Small intestine (tissue), 16 donors: ENCODE data around the gene NUP210. TPM values are rescaled to one million over a fixed set of nuclear protein-coding genes. Genes with fewer than 3 reads are reported as not detected.

Experiments
- DNase-seq, 2 donors: peaks; one replicate each; pipeline versions ENCODE4 v3.0.0 to v3.0.0-alpha.2; 2013
- FAIRE-seq: peaks from 2 replicates; lab custom pipeline; 2012; peaks lifted over from hg19 to GRCh38; lab: Jason Lieb, UNC
- H3K27ac ChIP-seq, 3 donors: one replicate each; pipeline ENCODE4 v1.5.1; 2013; ENCODE audit warnings: low read length in 2 of 3, mild to moderate bottlenecking in 2 of 3, control low read depth in 1 of 3, inconsistent platforms in 1 of 3, low read depth in 1 of 3, moderate library complexity in 1 of 3
- H3K27me3 ChIP-seq, 3 donors: one replicate each; pipeline ENCODE4 v1.6.1; 2013; ENCODE audit warnings: low read length in 3 of 3, inconsistent platforms in 1 of 3; ENCODE audit not compliant: control insufficient read depth in 3 of 3, insufficient read depth in 3 of 3
- H3K36me3 ChIP-seq, 3 donors: one replicate each; pipeline ENCODE4 v1.6.1; 2013; ENCODE audit warnings: low read length in 3 of 3, inconsistent platforms in 1 of 3, low read depth in 1 of 3, mild to moderate bottlenecking in 1 of 3, moderate library complexity in 1 of 3; ENCODE audit not compliant: control insufficient read depth in 3 of 3, insufficient read depth in 2 of 3
- H3K4me1 ChIP-seq, 3 donors: one replicate each; pipeline ENCODE4 v1.6.1; 2013; ENCODE audit warnings: low read length in 2 of 3, inconsistent platforms in 1 of 3, low read depth in 1 of 3, mild to moderate bottlenecking in 1 of 3, moderate library complexity in 1 of 3; ENCODE audit not compliant: control insufficient read depth in 3 of 3, insufficient read depth in 2 of 3
- H3K4me3 ChIP-seq, 3 donors: one replicate each; pipeline ENCODE4 v1.5.1; 2013; ENCODE audit warnings: low read length in 3 of 3, control low read depth in 1 of 3, inconsistent platforms in 1 of 3, low read depth in 1 of 3, mild to moderate bottlenecking in 1 of 3, moderate library complexity in 1 of 3
- H3K9me3 ChIP-seq, 2 donors: one replicate each; pipeline ENCODE4 v1.6.1; 2013; ENCODE audit warnings: low read depth in 1 of 2, low read length in 1 of 2; ENCODE audit not compliant: control insufficient read depth in 2 of 2, insufficient read depth in 1 of 2
- WGBS, 3 donors: extraction: QIAGEN DNeasy Blood & Tissue Kit; methylation state at CpG; one replicate each; pipeline ENCODE4 v1.1.7; 2013; 5-methylcytosine and 5-hydroxymethylcytosine counted together
- long read RNA-seq, 10 donors: transcript quantifications; one replicate each; lab custom pipeline, GENCODE V29; 2026
- polyA plus RNA-seq, 4 donors: library from polyadenylated mRNA; stranded (reverse) in 3 of 4; unstranded in 1 of 4; fragments of 200-250 nt in 3 of 4; fragments of 120-200 nt in 1 of 4; gene quantifications; one replicate each; pipeline versions ENCODE4 v1.2.1 to v1.2.3, GENCODE V29; 2013
- donor health status: healthy with polysubstance abuse.
- donor health status: control.
- donor health status: control.
- donor health status: Bipolar disorder and iron deficiency.
- donor health status: healthy.

NUP210 gene
- 10 to 100 TPM in 2 of 4 donors, under 1 TPM in 2; 0.22 to 36.4 (median 5.6) TPM for polyA plus RNA-seq
- long read RNA-seq, donor 1 = 0 reads
- long read RNA-seq, donor 2 = 0 reads
- long read RNA-seq, donor 3 = 0 reads
- long read RNA-seq, donor 4 = 0 reads
- long read RNA-seq, donor 5 = 0 reads
- long read RNA-seq, donor 6, full-length matches to known transcripts = 1 of 1 reads
- long read RNA-seq, donor 6, partial matches to known transcripts = 0 of 1 reads
- long read RNA-seq, donor 6, other reads (novel, unspliced or antisense) = 0 of 1 reads
- long read RNA-seq, donor 7 = 0 reads
- long read RNA-seq, donor 8 = 0 reads
- long read RNA-seq, donor 9 = 0 reads
- long read RNA-seq, donor 10, full-length matches to known transcripts = 2 of 2 reads
- long read RNA-seq, donor 10, partial matches to known transcripts = 0 of 2 reads
- long read RNA-seq, donor 10, other reads (novel, unspliced or antisense) = 0 of 2 reads

DNA sequence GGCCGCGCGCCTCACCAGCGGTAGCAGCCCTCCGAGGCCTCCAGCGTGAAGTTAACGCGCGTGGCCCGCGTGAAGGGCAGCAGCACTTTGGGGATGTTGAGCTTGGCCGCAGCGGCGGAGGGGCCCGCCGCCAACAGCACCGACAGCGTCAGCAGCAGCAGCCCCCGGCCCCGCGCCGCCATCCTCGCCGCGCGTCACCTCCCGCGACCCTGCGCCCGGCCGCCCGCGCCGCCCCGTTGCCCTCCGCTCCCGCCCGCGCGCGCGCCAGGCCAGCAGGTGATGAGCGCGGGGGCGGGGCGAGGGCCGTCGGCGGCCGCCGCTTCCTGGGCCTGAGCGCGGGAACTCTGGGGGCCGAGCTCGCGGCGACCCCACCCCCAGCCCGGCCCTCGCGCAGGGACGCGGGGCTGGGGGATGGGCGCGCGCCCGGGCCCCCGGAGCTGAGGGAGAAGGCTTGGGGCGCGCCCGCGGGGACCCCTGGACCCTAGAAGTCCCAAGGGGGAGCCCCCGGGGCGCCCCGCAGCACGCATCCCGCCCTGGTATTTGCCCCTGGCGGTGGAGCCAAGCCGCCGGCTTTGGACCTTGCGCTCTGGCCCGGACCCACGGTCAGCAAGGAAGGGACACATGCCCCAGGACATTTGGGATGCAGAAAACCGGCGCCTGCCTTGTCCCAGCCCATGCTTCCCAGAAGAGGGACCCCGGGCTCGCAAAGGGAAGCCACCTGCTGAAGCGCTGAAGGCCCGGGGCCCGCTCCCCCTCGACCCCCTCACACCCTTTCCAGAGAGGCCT is at the start of gene NUP210:
Gene NUP210 (minus strand): TSS at position 278 of the 786 bp plus-strand sequence. CDS start 96 bp downstream, at position 182.
- Histone ChIP-seq H3K9me3 (peaks cover 0 to 6% of the 10 kb centered on the region in 2 donors), H3K36me3 (peaks cover 0 to 2% (median 0%) of the 10 kb centered on the region in 3 donors), H3K27me3 (peaks cover 0 to 5% (median 2%) of the 10 kb centered on the region in 3 donors), H3K27ac (peak within 1 kb of the TSS; percentile 17 to 83 (median 54)), H3K4me3 (peak within 1 kb of the TSS; percentile 46 to 83 (median 78)), H3K4me1 (peaks cover 0 to 27% (median 3%) of the 10 kb centered on the region in 3 donors)
- DNase-seq (peak; percentile 24 to 77), FAIRE-seq (no peak)
- WGBS, 3 donors = 2 to 6% (median 5%) methylated on average over 52 to 90 of the region's 90 CpGs

DNA sequence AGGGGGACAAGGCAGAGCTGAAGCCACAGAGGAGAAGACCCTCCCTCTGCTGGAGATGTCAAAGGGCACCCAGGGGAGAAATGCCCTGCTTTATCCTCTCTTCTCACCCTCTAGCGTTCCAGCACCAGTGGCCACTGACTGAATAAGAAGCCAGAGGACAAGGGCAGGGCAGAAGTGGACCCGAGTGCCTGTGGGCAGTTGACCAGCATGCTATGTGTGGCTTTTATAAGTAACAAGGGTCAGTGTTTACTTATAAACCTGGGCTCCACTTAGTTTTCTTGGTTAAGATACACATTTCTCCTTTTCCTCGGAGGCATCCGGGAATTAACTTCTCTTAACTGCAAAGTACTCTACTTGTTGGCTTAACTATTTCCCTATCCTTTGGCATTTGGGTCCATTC is 46.7 kb upstream of the NUP210 start:
- DNase-seq (no peak), FAIRE-seq (no peak)
- Histone ChIP-seq H3K4me3 (no peak overlapping the region), H3K27me3 (no peaks in the 10 kb centered on the region), H3K36me3 (no peaks in the 10 kb centered on the region), H3K9me3 (no peaks in the 10 kb centered on the region), H3K4me1 (peaks cover 0 to 7% (median 3%) of the 10 kb centered on the region in 3 donors), H3K27ac (no peak overlapping the region)
- WGBS, 3 donors = 88 to 92% (median 91%) methylated on average over 4 of the region's 4 CpGs

- WGBS, 3 donors = 68 to 85% (median 78%) methylated on average over 4 of the region's 4 CpGs
- Histone ChIP-seq H3K36me3 (no peaks in the 10 kb centered on the region), H3K9me3 (no peaks in the 10 kb centered on the region), H3K4me3 (no peak overlapping the region), H3K4me1 (no peaks in the 10 kb centered on the region), H3K27me3 (no peaks in the 10 kb centered on the region), H3K27ac (no peak overlapping the region)
- no peak for DNase-seq
- FAIRE-seq = no peak
Measured at GRCh38 chr3:13465236-13465873, 45.2 kb upstream of the NUP210 start.

DNA sequence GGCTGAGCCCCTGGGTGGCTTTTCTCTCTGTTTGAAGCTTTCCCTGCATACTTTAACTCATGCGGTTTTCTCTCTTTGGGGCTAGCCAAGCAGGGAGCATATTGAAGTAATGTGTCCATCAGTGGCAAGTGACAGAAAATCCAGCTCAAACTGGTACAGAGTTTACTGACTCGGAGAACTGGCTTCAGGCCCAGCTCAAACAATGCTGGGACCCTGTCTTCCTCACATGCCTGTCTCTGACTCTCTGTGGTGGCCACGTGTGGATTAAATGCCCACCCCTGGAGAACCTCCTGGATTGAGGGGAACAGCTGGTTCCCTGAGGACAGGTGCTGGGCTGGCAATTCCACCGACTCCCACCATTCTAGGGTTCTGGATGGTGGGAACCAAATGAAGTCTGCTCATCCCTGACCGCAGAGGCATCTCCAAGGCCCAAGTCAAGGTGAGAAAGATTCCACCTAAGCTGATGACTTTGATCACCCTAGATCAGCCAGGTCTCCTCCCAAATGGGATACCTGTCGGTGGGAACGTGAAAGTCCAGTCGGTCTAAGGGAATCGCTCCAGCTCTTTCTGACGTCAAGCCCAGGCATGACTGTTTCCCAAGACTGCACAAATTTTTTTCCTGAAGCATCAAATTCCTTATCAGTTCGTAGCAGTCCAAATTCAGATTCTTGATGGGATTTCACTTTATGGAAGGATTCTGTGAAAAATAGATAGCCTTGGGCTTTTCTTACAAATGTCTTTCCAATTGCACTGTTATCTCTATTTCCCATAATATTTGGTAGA is 43.7 kb upstream of the NUP210 start:
- FAIRE-seq = no peak
- Histone ChIP-seq H3K9me3 (no peaks in the 10 kb centered on the region), H3K36me3 (no peaks in the 10 kb centered on the region), H3K27me3 (no peaks in the 10 kb centered on the region), H3K27ac (no peak overlapping the region), H3K4me1 (no peaks in the 10 kb centered on the region), H3K4me3 (no peak overlapping the region)
- 82 to 86% (median 83%) methylated on average over 11 of the region's 11 CpGs for WGBS, 3 donors
- DNase-seq = no peak

DNA sequence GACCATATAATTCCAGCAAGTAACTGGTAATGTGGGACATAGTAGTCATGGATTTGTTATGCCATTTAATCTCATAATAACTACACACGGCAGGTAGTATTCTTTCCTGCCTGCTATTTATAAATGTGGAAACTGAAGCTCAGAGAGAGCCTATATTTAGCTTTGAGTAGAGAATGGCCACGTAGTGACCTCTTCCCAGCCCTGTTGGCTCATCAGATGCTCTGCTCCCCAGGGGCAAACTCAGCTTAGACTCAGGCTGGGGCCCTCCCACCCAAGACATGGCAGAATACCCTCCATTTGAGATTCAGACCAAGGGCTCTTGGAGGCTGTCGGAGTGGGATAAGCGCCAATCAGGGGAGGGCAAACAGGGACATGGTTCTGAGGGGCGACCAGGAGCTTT is 42.7 kb upstream of the NUP210 start:
- DNase-seq (no peak), FAIRE-seq (no peak)
- H3K27me3 ChIP-seq = no peaks in the 10 kb centered on the region
- no peaks in the 10 kb centered on the region for H3K36me3 ChIP-seq
- no peak overlapping the region for H3K4me3 ChIP-seq
- WGBS, 3 donors = 69 to 81% (median 72%) methylated on average over 5 of the region's 5 CpGs
- no peaks in the 10 kb centered on the region for H3K4me1 ChIP-seq
- no peak overlapping the region for H3K27ac ChIP-seq
- no peaks in the 10 kb centered on the region for H3K9me3 ChIP-seq

GRCh38 chr3:13462125-13462629 is 42.1 kb upstream of the NUP210 start:
- DNase-seq (no peak), FAIRE-seq (no peak)
- 76 to 86% (median 81%) methylated on average over 8 of the region's 8 CpGs for WGBS, 3 donors
- Histone ChIP-seq H3K27me3 (no peaks in the 10 kb centered on the region), H3K9me3 (no peaks in the 10 kb centered on the region), H3K27ac (no peak overlapping the region), H3K4me1 (no peaks in the 10 kb centered on the region), H3K36me3 (no peaks in the 10 kb centered on the region), H3K4me3 (no peak overlapping the region)

GRCh38 chr3:13461169-13462124 is 41.3 kb upstream of the NUP210 start:
- no peak for FAIRE-seq
- 36 to 40% (median 36%) methylated on average over 13 to 14 of the region's 14 CpGs for WGBS, 3 donors
- no peak overlapping the region for H3K4me3 ChIP-seq

More at GRCh38 chr3:13461169-13462124, 41.3 kb upstream of the NUP210 start:
- Histone ChIP-seq H3K36me3 (no peaks in the 10 kb centered on the region), H3K27me3 (no peaks in the 10 kb centered on the region), H3K9me3 (no peaks in the 10 kb centered on the region), H3K27ac (no peak overlapping the region), H3K4me1 (no peaks in the 10 kb centered on the region)
- DNase-seq = peak; percentile 61 to 86
